ENCODE measurements around the gene CACNA2D2. TPM values are rescaled to one million over a fixed set of nuclear protein-coding genes. Genes with fewer than 3 reads are reported as not detected.

CACNA2D2 gene
- polyA plus RNA-seq, 2 donors = 0.28 to 0.31 TPM

DNA sequence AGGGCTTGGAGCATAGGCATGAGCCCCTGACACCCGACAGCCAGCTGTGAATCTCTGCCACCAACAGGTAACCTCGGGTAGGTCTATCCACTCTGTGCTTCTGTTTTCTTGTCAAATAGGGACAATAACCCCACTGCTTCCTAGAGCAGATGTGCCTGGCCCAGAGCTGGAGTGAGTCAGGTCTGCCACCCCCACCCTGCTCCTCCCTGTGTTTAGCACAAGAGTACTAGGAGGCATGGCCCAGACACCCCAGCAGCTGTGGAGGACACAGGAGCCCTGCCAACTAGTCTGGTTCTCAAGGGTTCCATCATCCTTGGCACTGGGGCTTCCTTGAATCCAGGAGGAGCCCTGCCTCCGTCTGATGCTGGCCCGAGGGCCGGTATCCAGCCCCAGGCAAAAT, 110.4 kb downstream of the CACNA2D2 start:
- Histone ChIP-seq H3K27me3 (ENCODE audit: control insufficient read depth in 1 of 2, insufficient read depth in 2 of 2, low read length in 2 of 2) (no peaks in the 10 kb centered on the region), H3K9me3 (ENCODE audit: control insufficient read depth in 2 of 2, insufficient read depth in 1 of 2, low read depth in 1 of 2, low read length in 1 of 2) (no peaks in the 10 kb centered on the region), H3K36me3 (ENCODE audit: control insufficient read depth in 2 of 2, insufficient read depth in 2 of 2, low read length in 1 of 2) (no peaks in the 10 kb centered on the region), H3K27ac (ENCODE audit: low read depth in 2 of 2, low read length in 1 of 2) (no peak overlapping the region), H3K4me3 (ENCODE audit: low read depth in 1 of 2, low read length in 2 of 2) (no peak overlapping the region), H3K4me1 (ENCODE audit: control insufficient read depth in 2 of 2, insufficient read depth in 2 of 2, low read length in 1 of 2) (peaks cover 0 to 8% of the 10 kb centered on the region in 2 donors)
- WGBS, 2 donors = 61 to 79% methylated on average over 5 of the region's 5 CpGs

DNA sequence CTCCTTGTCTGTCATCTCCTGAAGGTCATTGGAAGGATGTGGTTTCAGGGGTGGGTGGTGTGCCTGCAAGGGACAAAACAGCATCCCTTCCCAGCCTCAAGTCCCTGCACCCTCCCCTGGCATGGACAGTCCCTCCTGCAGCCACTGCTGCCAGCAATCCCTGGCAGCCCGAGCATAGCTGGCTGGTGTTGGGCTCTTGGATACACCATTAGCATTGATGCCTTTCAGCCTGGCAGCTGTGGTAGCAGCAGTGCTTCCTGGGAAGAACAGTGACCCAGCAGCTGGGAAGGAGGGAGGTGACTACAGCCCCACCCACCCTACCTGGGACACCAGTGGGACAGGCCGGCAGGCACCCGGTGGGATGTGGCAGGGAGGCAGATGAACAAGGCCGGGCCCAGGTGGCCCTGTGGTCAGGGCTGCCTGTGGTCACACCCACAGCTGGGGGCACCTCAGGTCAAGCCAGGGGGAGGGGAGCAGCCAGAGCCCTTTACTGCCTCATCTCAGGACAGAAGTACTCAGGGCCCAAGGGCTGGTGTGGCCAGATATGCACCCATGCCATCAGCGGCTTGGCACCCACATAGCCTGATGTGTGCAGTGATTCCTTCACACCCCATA, 111.2 kb downstream of the CACNA2D2 start:
- 71 to 74% methylated on average over 5 of the region's 5 CpGs for WGBS, 2 donors
- Histone ChIP-seq H3K27ac (ENCODE audit: low read depth in 2 of 2, low read length in 1 of 2) (no peak overlapping the region), H3K4me3 (ENCODE audit: low read depth in 1 of 2, low read length in 2 of 2) (no peak overlapping the region), H3K27me3 (ENCODE audit: control insufficient read depth in 1 of 2, insufficient read depth in 2 of 2, low read length in 2 of 2) (no peaks in the 10 kb centered on the region), H3K9me3 (ENCODE audit: control insufficient read depth in 2 of 2, insufficient read depth in 1 of 2, low read depth in 1 of 2, low read length in 1 of 2) (no peaks in the 10 kb centered on the region), H3K36me3 (ENCODE audit: control insufficient read depth in 2 of 2, insufficient read depth in 2 of 2, low read length in 1 of 2) (no peaks in the 10 kb centered on the region), H3K4me1 (ENCODE audit: control insufficient read depth in 2 of 2, insufficient read depth in 2 of 2, low read length in 1 of 2) (peaks cover 0 to 8% of the 10 kb centered on the region in 2 donors)

DNA sequence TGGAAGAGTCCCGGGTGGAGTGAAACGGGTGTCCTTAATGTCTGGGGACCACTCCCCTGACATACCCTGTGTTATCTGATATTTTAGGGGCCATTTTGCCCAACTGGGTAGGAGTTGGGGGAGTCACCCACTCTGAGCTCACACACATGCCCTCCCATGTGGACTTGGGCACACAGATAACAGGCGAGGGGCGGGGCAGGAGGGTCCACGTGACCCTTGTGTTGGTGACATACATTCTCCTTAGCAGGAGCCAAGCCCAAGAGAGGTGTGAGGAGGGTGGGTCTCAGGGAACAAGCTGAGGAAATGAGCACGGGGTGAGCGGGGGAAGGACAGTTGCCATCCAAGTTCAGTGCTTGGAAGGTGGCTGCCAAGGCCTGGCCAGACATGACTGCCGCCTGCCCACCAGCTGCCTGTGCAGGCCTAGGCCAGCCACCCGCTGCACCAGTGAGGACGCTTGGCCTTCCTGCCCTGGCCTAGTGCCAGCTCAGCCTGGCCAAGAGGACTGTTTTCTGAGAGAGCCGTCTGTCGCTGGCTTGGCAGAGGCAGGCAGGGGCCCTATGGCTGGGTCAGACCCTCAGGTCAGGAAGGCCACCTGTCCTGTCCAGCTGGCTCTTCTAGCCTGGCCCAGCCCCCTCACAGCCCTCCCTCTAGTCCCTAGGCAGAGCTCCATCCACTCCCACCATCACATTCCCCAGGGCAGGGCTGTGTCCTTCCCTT, 112.8 kb downstream of the CACNA2D2 start:
- WGBS, 2 donors = 43 to 48% methylated on average over 12 of the region's 12 CpGs
- Histone ChIP-seq H3K27ac (ENCODE audit: low read depth in 2 of 2, low read length in 1 of 2) (no peak overlapping the region), H3K4me3 (ENCODE audit: low read depth in 1 of 2, low read length in 2 of 2) (no peak overlapping the region), H3K36me3 (ENCODE audit: control insufficient read depth in 2 of 2, insufficient read depth in 2 of 2, low read length in 1 of 2) (no peaks in the 10 kb centered on the region), H3K4me1 (ENCODE audit: control insufficient read depth in 2 of 2, insufficient read depth in 2 of 2, low read length in 1 of 2) (peaks cover 0 to 8% of the 10 kb centered on the region in 2 donors), H3K9me3 (ENCODE audit: control insufficient read depth in 2 of 2, insufficient read depth in 1 of 2, low read depth in 1 of 2, low read length in 1 of 2) (no peaks in the 10 kb centered on the region), H3K27me3 (ENCODE audit: control insufficient read depth in 1 of 2, insufficient read depth in 2 of 2, low read length in 2 of 2) (no peaks in the 10 kb centered on the region)

DNA sequence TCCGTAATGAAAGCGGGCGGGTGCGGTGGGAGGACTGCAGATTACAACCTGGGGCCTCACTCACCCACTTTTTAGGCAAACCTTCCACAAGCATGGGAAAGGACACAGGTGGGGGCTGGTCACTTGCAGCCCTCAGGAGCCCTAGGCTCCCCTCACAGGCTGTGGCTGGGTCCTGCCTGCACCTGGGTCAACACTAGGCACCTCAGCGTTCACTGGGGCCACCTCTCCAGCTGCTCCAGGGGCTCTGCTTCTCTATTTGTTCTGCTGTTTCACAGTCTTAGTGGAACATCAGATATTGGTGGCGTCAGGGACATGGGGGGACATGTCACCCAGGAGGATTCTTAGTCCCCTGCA, 114.0 kb downstream of the CACNA2D2 start:
- Histone ChIP-seq H3K9me3 (ENCODE audit: control insufficient read depth in 2 of 2, insufficient read depth in 1 of 2, low read depth in 1 of 2, low read length in 1 of 2) (no peaks in the 10 kb centered on the region), H3K27ac (ENCODE audit: low read depth in 2 of 2, low read length in 1 of 2) (no peak overlapping the region), H3K27me3 (ENCODE audit: control insufficient read depth in 1 of 2, insufficient read depth in 2 of 2, low read length in 2 of 2) (no peaks in the 10 kb centered on the region), H3K4me1 (ENCODE audit: control insufficient read depth in 2 of 2, insufficient read depth in 2 of 2, low read length in 1 of 2) (peaks cover 0 to 8% of the 10 kb centered on the region in 2 donors), H3K4me3 (ENCODE audit: low read depth in 1 of 2, low read length in 2 of 2) (no peak overlapping the region), H3K36me3 (ENCODE audit: control insufficient read depth in 2 of 2, insufficient read depth in 2 of 2, low read length in 1 of 2) (no peaks in the 10 kb centered on the region)
- 80 to 88% methylated on average over 6 of the region's 6 CpGs for WGBS, 2 donors

DNA sequence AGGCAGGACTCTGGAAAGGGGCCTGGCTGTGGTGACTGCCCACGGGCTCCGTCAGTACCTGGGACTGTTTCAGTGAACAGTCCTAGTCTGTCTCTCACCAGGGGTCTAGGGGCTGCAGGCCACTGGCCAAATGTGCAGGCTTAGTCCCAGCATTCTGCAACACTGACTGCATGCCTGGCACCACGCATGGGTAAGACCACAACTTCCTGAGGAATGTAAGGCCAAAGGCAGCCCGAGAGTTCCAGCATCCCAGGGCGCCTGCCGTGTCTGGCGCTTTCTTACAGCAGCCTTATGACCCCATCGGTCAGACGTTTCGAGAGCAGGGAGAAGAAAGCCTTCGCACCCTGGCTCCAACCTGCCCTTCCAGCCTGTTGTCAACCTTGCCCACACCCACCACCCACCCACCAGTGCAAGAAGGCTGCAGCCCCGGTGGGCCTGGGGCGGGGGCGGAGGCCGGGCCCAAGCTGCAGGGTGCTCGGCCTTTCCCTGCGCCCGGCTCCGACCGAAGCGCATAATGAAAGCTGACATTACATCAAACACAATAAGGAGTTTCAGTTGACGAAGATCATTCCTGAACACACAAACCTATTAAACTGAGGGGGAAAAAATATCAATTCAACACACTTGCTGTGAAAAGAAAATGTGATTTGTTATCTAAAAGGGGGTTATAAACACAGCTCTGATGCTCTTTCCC, 114.6 kb downstream of the CACNA2D2 start:
- no peaks in the 10 kb centered on the region for H3K36me3 ChIP-seq (ENCODE audit: control insufficient read depth in 2 of 2, insufficient read depth in 2 of 2, low read length in 1 of 2)
- WGBS, 2 donors = 83 to 86% methylated on average over 22 of the region's 22 CpGs
- no peaks in the 10 kb centered on the region for H3K27me3 ChIP-seq (ENCODE audit: control insufficient read depth in 1 of 2, insufficient read depth in 2 of 2, low read length in 2 of 2)
- no peaks in the 10 kb centered on the region for H3K9me3 ChIP-seq (ENCODE audit: control insufficient read depth in 2 of 2, insufficient read depth in 1 of 2, low read depth in 1 of 2, low read length in 1 of 2)
- peaks cover 0 to 8% of the 10 kb centered on the region in 2 donors for H3K4me1 ChIP-seq (ENCODE audit: control insufficient read depth in 2 of 2, insufficient read depth in 2 of 2, low read length in 1 of 2)
- H3K27ac ChIP-seq (ENCODE audit: low read depth in 2 of 2, low read length in 1 of 2) = no peak overlapping the region
- no peak overlapping the region for H3K4me3 ChIP-seq (ENCODE audit: low read depth in 1 of 2, low read length in 2 of 2)

DNA sequence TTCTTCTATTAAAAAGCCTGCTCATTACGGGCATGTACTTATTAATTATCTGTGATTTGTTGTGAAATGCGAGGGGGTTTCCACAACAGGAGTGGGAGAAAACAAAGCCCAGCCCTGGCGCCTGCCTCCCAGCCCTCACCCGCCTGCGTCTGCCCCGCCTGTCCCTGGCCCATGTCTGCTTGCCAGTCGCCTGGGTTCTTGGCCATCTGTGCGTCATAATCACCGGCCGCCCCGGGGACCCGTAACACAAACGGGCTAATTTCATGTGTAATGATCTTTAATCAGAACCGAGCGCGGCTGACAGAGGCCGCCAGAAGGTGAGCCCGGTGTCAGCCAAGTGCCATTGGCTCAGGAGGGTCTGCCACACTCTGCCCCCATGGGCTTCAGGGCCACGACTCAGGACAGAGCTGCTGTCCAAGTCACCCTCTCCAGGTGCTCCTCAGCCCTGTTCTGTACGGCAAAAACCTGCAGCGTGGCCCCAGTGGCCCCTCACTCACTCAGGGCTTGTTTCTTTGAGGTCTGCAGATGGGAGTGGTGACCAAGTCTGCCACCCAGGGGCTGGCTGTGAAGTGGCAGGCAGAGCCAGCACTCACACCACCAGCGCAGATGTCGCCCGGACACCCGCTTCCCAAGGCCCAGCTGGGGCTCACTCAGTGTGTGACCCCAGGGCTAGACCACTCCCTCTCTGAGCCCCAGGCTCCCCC, 115.3 kb downstream of the CACNA2D2 start:
- no peaks in the 10 kb centered on the region for H3K36me3 ChIP-seq (ENCODE audit: control insufficient read depth in 2 of 2, insufficient read depth in 2 of 2, low read length in 1 of 2)
- H3K4me1 ChIP-seq (ENCODE audit: control insufficient read depth in 2 of 2, insufficient read depth in 2 of 2, low read length in 1 of 2) = peaks cover 0 to 8% of the 10 kb centered on the region in 2 donors
- no peak overlapping the region for H3K4me3 ChIP-seq (ENCODE audit: low read depth in 1 of 2, low read length in 2 of 2)
- WGBS, 2 donors = 60 to 67% methylated on average over 25 of the region's 25 CpGs
- no peaks in the 10 kb centered on the region for H3K27me3 ChIP-seq (ENCODE audit: control insufficient read depth in 1 of 2, insufficient read depth in 2 of 2, low read length in 2 of 2)
- no peaks in the 10 kb centered on the region for H3K9me3 ChIP-seq (ENCODE audit: control insufficient read depth in 2 of 2, insufficient read depth in 1 of 2, low read depth in 1 of 2, low read length in 1 of 2)
- H3K27ac ChIP-seq (ENCODE audit: low read depth in 2 of 2, low read length in 1 of 2) = no peak overlapping the region

DNA sequence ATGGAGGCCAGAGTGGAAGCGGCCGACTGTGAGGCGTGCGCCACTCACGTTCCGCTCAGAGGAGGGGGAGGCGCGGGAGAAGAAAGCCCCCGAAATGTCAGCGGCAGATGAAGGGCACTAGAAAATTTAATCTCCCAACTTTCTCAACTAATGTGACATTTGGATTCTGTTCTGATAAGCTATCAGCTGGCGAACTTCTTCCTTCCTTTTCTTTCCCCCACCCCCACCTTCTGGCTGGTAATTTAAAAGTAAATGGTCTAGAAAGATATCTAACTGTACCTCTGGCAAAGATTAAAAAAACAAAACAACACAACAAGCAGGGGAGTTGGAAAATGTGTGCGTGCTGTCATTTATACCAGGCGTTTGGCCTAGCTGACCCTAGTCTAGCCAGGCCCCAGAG, 117.7 kb downstream of the CACNA2D2 start:
- no peak overlapping the region for H3K27ac ChIP-seq (ENCODE audit: low read depth in 2 of 2, low read length in 1 of 2)
- peaks cover 0 to 4% of the 10 kb centered on the region in 2 donors for H3K4me1 ChIP-seq (ENCODE audit: control insufficient read depth in 2 of 2, insufficient read depth in 2 of 2, low read length in 1 of 2)
- 77 to 87% methylated on average over 13 of the region's 13 CpGs for WGBS, 2 donors
- no peaks in the 10 kb centered on the region for H3K9me3 ChIP-seq (ENCODE audit: control insufficient read depth in 2 of 2, insufficient read depth in 1 of 2, low read depth in 1 of 2, low read length in 1 of 2)
- H3K27me3 ChIP-seq (ENCODE audit: control insufficient read depth in 1 of 2, insufficient read depth in 2 of 2, low read length in 2 of 2) = no peaks in the 10 kb centered on the region
- no peak overlapping the region for H3K4me3 ChIP-seq (ENCODE audit: low read depth in 1 of 2, low read length in 2 of 2)
- H3K36me3 ChIP-seq (ENCODE audit: control insufficient read depth in 2 of 2, insufficient read depth in 2 of 2, low read length in 1 of 2) = no peaks in the 10 kb centered on the region

DNA sequence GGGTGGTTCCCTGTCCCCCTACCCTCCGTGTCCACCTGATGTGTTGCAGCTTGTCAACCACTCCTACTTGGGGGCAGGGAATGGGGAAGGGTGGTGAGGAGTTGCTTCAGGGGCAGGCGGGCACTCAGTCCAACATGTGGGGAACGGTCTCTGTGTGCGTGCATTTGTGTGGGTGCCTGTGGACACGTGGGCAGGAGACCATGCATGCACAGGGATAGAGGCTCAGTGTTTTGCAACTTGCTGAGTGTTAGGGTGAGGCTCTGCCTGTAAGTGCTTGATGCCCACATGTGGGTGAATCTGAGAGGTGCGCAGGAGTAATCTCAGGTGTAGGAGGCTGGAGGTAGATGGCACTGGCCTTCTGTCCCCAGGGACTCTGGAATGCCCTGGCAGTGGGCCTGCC, 119.7 kb downstream of the CACNA2D2 start:
- H3K4me3 ChIP-seq (ENCODE audit: low read depth in 1 of 2, low read length in 2 of 2) = no peak overlapping the region
- H3K27ac ChIP-seq (ENCODE audit: low read depth in 2 of 2, low read length in 1 of 2) = no peak overlapping the region
- 57 to 59% methylated on average over 6 of the region's 6 CpGs for WGBS, 2 donors
- H3K36me3 ChIP-seq (ENCODE audit: control insufficient read depth in 2 of 2, insufficient read depth in 2 of 2, low read length in 1 of 2) = no peaks in the 10 kb centered on the region
- no peaks in the 10 kb centered on the region for H3K9me3 ChIP-seq (ENCODE audit: control insufficient read depth in 2 of 2, insufficient read depth in 1 of 2, low read depth in 1 of 2, low read length in 1 of 2)
- no peaks in the 10 kb centered on the region for H3K4me1 ChIP-seq (ENCODE audit: control insufficient read depth in 2 of 2, insufficient read depth in 2 of 2, low read length in 1 of 2)
- no peaks in the 10 kb centered on the region for H3K27me3 ChIP-seq (ENCODE audit: control insufficient read depth in 1 of 2, insufficient read depth in 2 of 2, low read length in 2 of 2)

DNA sequence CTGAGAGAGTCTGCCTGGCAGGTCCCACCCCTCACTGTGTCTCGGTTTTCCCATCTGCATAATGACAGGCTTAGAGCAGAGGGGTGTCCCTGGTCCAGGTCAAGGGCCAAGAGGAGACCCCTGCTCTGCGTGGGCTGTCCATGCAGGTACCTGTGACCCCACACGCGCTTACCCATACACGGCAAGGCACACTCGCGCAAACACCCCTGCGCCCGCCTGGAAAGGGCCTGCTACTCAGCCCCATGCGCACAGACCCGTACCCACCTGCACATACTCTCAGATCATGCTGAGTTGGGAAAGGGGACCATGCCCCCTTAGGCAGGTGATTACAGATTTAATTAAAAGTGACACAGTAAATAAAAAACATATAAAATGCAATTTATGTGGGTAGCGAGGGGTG, 120.7 kb downstream of the CACNA2D2 start:
- 93 to 94% methylated on average over 12 of the region's 12 CpGs for WGBS, 2 donors
- Histone ChIP-seq H3K27ac (ENCODE audit: low read depth in 2 of 2, low read length in 1 of 2) (no peak overlapping the region), H3K4me3 (ENCODE audit: low read depth in 1 of 2, low read length in 2 of 2) (no peak overlapping the region), H3K9me3 (ENCODE audit: control insufficient read depth in 2 of 2, insufficient read depth in 1 of 2, low read depth in 1 of 2, low read length in 1 of 2) (no peaks in the 10 kb centered on the region), H3K36me3 (ENCODE audit: control insufficient read depth in 2 of 2, insufficient read depth in 2 of 2, low read length in 1 of 2) (no peaks in the 10 kb centered on the region), H3K4me1 (ENCODE audit: control insufficient read depth in 2 of 2, insufficient read depth in 2 of 2, low read length in 1 of 2) (no peaks in the 10 kb centered on the region), H3K27me3 (ENCODE audit: control insufficient read depth in 1 of 2, insufficient read depth in 2 of 2, low read length in 2 of 2) (no peaks in the 10 kb centered on the region)

All from esophagus (tissue), 2 donors.